Bone marrow (tissue), 2 donors: ENCODE results near the gene LRFN2.

ENCODE experiments used
- DNase-seq, 2 donors: peaks; one replicate each; lab custom pipeline; 2025; lab: John Stamatoyannopoulos, UW

LRFN2 gene

DNA sequence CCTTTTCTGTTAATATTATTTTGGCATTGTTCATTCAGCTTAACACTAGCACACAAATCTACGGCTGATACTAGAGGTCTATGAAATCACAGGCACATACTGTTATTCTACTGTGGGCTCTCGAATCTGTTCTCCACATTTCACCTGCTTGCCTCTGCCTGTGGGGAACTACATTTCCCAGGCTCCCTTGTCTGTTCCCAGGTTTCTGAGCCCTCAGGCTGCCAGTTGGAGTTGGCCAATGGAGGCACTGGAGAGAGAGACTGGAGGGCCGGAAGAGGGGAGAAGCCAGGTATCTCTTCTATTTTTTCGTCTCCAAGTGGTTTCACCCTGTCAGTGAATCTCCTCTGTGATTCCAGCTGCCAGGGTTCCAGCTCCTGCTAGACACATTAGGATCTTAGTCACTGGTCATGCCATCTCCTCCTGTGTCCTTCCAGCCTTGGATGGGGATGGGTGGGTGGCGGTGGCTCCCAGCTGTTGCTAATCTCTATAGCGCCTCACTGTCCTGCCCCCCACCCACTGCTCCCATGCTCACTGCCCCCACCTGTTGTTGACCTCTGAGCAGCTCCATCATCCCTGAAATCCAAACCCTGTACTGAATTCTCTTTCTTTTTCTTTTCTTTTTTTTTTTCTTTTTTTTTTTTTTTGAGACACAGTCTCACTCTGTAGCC, 188.2 kb downstream of the LRFN2 start:
- no peak for DNase-seq

DNA sequence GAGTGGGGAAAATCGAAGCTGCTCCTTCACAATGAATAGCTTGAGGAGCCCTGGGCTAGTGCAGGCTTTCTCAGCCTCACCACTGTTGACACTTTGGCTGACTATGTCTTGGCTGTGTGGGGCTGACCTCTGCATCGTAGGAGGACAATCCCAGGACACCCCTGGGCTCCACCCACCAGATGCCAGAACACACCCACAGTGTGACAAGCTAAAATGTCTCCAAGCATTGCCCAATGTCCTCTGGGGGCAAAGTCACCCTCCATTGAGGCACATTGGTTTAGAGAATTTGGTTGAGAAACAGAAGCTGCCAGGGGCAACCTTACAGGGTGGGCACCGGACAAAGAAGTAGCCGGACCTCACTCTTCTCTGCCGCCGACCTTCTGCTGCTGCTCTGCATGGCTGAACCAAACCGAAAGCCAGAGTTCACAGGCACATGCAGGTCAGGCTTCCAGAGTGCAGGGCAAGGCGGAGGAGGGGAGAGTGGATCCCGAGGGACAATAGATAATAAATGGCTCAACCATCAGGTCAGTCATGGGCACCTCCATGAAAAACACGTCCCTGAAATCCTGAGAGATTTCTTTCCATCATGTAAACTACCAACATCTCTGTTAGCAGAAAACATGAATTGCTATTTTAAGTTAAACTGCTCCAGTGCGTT, 189.0 kb downstream of the LRFN2 start:
- no peak for DNase-seq

DNA sequence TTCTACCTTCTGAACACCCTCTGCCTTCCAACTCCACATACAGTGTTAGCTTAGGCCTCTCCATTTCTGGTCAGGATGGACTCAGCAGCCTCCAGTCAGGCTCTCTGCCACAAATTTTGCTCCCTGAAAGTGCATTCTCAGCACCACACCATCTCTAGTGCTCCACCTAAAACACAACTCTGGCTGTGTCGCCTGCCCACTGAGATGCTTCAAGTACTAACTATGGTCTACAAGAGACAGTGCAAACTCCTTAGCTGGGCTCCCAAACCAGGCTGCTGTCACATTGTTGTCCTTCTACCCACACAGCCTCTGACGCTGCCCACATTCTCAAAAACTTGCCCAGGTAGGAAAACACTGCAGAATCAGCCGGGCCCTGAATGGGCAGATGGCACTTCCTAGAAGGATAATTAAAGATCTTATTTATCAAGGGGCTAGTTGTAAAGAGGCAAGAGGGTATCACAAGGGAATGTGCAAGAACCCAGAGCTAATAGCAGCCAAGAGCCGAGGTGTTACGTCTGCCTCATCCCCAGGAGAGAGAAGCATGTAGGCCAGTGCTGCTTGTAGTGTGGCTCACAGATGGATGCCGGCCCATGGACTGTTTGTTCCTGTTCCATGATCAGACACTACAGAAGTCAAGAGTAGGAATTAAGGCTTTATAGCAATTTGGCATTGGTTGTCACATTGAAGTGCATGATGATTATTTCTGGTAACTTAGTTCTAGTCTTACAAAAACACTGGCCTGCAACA, 189.7 kb downstream of the LRFN2 start:
- no peak for DNase-seq

DNA sequence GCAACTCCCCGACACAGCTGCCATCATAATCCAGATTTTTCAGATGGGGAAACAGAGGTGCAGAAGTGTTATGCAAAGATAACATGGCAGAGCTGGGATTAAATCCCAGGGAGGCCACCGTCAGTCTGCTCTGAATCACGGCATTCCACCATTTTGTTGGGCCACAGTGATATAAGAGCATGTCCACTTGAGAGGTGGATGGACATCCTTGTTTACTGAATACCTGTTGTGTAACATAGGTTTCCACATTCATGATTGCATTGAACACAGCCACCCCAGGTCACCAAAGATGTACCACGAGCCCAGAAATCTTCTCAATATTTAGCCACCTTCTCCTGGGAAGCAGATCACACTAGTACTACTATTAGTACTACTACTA, 191.5 kb downstream of the LRFN2 start:
- DNase-seq, result no peak

DNA sequence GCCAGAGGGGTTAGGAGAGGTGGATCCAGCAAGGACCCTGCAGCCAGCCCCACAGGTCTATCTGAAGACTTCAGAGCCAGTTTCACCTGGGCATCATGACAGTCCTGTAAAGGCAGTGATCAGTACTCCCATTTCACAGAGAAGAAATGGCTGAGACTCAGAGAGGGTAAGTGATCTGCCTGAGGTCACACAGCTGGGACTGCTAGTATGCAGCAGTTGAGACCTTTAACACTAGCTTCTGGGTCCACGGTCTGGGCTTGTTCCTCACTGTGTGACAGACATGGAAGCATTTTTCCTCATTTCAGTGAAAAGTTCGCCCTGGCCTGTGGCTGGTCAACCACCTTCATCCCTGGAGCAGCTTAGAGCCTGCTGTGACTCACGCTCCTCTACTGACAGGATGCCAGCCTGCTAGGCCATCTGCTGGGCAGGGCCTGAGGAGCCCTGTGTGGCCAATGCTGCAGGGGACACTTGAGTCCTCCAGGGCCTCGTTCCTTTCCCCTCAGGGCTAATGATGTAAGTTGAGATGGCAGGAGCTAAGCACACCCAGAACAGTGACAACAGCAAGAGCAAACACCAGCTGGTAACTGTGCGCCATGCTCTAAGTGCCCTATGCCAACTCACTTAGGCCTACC, 192.0 kb downstream of the LRFN2 start:
- no peak for DNase-seq

DNA sequence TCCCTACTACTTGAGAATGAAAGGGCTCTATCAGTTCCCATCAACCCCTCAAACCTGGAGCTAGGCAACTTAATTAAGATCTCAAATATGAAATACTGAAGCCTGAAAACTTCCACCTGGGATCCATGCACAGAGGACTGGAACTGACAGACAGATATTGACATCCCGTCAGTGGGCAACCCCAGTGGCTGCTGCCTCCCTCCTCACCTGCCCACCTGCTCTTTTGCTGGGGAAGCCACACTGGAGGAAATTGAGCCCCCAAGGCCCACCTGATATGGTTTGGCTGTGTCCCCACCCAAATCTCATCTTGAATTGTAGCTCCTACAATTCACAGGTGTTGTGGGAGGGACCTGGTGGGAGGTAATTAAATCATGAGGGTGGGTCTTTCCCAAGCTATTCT, 192.8 kb downstream of the LRFN2 start:
- no peak for DNase-seq

DNA sequence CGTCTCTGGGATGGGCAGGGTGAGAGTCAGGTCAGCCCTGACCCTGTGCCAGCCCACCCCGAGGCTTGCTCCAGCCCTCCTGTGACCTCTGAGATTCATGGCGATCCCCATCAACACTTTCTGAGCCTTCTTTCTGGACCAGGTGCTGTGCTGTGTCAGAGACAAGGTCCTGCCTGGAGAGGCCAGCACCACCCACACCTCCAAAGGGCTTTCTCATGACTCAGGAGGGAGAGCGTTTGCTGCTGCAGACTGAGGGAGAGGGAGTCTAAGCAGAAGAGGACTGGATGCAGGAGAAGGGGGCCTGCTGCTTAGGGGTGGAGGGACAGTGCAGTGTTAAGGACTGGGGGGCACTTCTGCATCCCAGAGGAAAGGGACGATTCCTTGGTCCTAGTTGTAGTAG, 193.5 kb downstream of the LRFN2 start:
- no peak for DNase-seq

DNA sequence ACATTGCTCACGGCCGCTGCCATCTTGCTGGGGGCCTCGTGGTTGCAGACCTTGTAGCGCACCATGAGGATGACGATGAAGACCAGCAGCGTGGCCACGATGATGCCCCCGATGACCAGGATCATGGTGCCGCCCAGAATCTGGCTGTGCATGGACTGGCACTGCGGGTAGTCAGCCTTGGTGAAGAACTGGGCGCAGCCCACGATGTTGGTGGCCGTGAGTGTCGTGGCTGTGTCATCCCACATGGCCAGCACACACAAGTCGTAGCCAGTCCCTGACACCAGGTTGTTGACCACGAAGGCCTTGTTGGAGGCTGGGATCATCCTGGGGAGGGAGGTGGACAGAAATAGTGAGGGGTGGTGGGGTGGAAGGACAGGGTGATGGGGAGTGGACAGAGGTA, 194.6 kb downstream of the LRFN2 start:
- DNase-seq, result no peak

DNA sequence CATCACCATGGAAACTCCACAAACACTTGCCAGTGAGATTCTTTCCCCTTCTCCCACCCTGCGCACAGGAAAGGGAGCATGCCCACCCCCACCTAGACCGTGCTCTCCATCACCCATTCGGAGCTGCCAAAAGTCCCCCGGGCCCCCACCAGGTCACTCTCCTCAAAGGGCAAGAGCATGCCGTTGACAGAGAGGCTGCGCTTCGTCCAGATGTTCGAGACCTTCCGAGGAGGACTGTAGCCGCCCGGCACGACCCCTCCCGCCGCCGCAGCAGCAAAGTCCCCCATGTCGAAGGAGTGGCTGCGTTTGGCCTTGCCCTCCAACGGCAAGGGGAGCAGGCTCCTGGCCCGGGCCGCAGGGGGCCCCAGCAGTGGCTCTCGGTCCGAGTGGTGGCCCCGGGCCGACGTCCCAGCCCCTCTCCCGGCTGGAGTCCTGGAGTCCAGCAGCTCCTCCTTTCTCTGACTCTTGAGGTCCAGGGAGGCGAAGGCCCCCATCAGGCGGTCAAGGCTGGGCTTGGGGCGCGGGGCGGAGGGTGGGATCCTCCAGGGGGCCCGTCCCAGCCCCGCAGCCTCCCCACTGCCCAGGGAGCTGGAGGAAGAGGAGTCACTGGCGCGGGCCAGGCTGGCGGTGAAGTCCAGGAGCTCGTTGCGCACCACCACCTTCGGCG, 195.2 kb downstream of the LRFN2 start:
- DNase-seq, result no peak

DNA sequence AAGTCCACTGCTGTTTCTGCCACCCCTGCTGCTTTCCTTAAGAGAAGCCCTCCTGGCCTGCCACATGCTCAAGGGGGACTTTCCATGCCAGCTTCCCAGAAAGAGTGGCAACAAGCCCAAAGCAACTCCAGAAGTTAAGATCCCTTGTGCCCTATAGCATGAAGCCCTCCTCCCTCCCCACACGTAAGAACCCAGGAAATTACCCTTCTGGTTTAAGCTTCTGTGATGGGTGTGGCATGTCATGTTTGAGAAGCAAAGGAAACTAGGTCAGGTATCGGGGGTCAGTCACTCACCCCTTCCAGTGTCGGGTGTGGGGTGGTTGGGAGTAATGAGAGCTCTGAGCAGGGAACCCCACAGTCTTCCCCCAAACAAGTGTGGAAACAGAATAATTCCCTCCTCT, 196.1 kb downstream of the LRFN2 start:
- no peak for DNase-seq

DNA sequence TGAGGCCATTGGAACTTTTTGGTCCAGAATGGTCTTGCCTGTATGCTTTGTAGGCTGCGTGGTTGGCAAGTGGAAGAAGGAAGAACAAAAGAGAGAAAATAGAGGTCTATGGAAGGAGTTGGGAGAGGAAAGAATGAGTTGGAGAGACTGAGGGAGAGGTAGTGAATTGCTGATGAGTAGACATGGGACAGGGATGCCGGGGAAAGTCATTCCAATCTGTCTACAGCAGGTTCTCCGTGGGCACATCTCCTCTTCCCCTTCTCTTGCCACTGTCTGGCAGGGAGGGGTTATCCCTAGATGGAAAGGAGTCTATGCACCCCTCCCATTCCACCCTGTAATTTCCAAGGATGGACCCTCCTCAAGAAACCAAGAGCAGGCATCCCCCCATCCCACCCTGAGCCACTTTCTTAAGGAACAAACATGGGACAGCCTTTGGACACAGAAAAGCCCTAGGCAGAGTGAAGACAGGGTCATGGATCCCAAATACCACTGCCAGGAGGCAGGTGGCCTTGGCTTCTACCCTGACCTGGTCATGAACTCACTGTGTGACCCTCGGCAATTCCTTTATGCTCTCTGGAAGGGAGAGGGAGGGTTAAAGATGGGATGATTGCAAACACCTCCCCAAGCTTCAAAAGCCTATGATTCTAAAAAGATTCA, 196.9 kb downstream of the LRFN2 start:
- DNase-seq, result no peak

DNA sequence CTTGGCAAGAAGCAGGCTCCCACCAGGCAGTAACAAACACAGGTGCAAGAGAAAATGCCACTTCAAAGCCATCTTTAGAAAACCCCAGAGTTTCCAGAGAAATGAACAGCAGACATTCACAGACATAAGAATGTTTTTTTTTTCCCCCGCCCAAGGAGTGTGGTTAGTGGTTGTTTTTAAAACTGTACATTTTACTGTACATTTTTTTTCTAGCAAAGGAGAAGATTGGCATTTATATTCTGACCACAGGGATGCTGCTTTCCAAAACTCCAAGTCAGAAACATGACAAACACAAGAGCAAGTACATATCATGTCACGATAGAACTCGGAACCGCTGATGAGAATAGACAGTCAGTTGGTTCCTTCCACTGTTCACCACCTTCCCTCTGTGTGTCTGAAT, 197.9 kb downstream of the LRFN2 start:
- no peak for DNase-seq

DNA sequence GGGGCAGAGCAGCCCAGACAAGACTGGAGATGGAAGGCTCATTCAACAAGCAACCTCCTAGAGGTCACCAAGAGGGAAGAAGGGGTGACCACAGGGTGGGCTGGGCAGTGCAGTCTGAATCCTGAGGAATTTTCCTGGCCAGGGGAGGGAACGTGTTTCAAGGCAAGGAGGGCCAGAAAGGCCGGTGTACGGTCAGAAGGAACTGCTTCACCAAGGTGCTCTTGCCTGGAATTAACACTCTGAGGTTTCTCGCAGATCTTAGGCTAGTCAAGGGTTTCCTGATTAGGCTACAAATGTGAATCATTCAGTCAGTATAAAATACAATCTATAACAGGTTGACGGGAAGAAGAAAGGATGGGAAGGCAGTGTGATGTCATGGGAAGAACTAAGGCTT, 199.3 kb downstream of the LRFN2 start:
- DNase-seq, result no peak

DNA sequence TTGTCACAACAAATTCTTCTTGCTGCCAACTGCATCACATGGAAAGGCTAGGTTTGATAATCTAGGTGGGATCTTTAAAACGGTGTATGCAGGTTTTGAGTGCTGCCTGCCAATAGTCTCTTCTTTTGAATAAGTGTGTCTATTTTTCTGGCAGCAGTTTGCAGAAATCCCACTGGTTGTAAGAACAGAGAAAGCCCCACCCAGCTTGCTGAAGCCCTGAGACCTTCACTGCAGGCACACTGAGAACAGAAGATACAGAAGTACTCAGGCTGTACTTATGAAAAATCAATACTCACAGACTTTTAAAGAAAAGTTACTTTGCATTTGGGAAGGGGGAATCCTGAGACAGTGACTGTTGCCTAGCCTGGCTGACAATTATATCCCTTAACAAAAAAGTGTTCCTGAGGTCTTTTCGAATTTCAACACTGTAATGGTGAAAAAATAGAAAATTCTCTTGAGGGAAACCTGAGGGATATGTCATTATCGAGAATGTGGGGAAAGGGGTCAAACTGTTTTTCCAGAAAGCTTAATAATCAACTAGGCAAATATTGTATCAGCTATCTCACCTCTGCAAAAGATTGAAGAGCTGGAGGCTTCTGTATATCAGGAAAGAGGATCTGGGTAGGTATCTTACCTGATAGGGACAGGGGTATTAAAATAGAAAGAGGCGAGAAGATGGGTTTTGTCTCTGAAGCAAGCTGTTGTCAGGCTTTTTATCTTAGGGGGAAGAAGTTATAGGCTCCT, 199.9 kb downstream of the LRFN2 start:
- no peak for DNase-seq

DNA sequence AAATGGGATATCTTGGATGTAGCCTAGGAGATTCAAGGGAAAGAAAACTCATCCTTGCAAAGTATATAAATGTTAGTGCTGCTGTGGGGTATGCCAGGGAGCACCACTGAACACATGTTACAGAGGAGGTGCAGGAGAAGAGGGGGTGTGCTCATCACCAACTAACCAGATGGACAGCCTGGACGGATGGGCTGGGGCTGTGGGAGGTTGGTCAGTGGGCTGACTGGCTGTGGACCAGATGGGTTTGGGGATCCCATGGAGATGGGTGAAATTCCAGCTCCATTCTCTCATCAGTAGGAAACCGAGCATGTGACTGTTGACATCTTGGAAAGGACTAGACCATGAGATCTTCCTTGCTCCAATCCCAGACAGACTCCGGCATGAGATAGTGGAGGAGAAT, 201.0 kb downstream of the LRFN2 start:
- no peak for DNase-seq

DNA sequence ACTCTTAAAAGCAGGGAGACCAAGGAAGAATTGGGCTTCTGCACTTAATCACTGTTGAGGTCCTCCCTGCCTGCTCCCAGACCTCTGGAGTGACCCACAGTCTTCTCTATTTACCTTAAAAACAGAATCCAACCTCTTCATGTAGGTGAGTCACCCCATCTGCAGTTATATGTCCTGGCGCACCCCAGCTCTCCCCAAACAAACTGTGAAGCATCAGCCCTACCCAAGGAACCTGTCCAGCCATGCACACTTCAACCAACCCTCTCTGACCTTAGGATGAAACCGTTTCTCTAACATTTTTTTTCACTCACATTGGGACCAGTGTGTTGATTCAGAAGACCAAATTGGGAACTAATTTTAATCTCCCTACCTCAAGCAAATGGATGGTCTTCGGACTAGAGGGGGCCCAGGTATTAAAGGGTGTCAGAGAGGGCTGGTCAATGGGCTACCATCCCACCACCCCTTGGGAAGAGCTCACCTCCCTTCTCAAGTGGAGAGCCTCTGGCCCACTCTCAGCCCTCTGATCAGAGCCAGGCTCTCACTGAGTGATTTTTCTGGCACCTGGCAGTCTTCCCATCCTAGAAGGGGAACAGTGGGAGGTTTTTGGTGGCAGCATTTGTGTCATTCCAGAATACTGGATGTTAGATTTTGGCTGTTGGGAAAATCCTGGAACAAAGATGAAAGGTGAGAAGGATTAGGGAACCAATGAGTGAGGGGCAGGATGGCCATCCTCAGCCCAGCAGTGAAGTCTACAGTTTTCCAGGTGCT, 203.6 kb downstream of the LRFN2 start:
- DNase-seq, result no peak

DNA sequence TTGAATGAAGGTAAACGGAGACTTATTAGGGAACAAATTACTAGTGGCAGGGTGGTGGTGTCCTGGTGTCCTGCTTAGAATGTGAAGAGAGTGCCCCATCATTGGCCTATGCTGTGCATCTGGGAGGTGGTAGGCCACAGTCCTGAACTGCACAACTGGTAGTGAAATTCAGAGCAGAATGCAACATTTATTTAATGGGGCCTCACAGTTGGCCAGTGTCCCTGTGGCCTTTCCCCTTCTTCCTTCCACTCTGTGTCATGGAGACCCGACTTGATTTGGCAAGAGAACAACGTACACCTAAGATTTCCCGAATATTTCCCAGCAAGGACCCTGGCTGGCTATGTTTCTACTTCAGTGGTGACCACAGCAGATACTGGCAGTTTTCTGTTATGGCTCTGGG, 206.9 kb downstream of the LRFN2 start:
- DNase-seq, result no peak

DNA sequence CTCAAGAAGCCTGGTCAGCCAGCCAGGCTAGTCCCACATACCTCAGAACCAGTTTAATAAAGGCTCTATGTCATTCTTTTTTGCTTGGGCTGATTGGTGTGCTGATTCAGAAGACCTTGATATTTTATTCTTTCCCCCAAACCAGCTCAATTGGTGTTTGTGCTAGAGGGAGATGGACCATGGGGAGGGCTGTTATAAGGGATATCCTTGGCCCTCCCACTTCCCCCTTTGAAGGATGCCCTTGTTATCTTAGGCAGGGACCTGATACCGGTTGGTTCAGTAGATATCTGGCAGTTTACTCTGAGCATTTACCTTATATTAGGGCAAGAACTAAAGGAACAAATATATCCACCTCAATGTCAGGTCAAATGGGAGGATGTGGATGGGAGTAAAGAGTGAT, 207.4 kb downstream of the LRFN2 start:
- no peak for DNase-seq

DNA sequence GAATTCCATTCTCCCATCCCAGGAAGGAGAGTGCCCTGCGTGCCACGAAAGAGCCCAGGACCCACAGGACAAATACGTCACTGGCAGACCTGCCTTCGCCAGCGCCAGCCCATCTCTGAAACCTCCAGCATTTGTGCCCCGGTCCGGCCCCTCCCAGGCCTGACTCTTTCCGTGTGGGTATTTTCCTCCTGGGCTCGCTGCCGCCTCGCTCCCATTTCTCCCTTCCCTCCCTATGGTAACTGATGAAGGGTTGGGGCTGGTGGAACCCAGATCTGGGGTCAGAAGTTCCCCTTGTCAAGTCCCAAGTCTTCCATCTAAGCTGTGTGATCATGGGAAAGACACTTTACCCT, 208.5 kb downstream of the LRFN2 start:
- DNase-seq, result no peak

DNA sequence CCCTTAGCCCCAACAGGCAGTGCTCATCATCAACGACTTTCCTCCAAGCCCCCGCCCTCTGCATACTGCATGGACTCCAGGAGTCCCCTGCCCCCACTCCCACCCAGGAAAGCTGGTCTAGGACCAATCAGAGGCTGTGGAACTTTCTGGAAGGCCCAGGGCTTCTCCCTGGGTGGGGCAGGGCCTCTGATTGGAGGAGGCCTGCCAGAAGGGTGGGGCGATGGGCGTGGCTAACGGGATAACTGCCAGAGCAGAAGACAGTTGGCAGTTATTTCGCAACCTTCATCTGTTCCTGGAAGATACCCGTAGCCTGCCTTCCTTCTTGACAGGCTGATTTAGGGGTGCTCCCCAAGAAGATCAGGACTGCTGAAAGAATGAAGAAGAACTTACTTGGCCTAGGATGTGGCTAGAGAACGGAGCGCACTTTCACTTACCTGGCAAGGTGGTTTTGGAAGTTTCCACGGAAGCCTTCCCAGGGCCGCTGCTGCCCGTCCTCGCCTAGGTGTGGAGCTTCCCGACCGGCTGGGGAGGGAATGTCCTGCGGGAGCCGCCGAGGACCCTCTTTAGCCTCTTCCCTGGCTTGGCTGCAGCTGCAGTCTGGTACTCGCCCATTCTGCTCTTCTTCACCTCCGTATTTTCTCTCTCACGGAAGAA, 209.0 kb downstream of the LRFN2 start:
- DNase-seq, result no peak
